ENCODE data around the gene ST3GAL6. TPM values are rescaled to one million over a fixed set of nuclear protein-coding genes. Genes with fewer than 3 reads are reported as not detected.

The ST3GAL6 gene
- total and polyA plus RNA-seq, 2 donors (not counting 1 experiment from before 2014, with no cell fraction given): 0.58 TPM; not detected in 1

- Mint-ChIP-seq H3K27me3 (peaks cover 4% of the 10 kb centered on the region), H3K27ac (no peak overlapping the region), H3K9me3 (ENCODE audit: insufficient read depth) (no peaks in the 10 kb centered on the region), H3K4me3 (no peak overlapping the region), H3K4me1 (peaks cover 2% of the 10 kb centered on the region)
- Histone ChIP-seq H3K4me3 (ENCODE audit: control extremely low read depth in 1 of 5, extremely low read depth in 1 of 5, insufficient read depth in 1 of 5, low read depth in 2 of 5, low read length in 4 of 5) (no peak overlapping the region), H4K20me1 (ENCODE audit: control insufficient read depth, insufficient read depth, low read length, poor library complexity, severe bottlenecking) (no peaks in the 10 kb centered on the region), H3K36me3 (replicated peaks in 1 of 2; ENCODE audit: control extremely low read depth in 1 of 2, control insufficient read depth in 1 of 2, extremely low read depth in 1 of 2, insufficient read depth in 2 of 2, low read length in 1 of 2) (no peaks in the 10 kb centered on the region), H3K27me3 (replicated peaks in 1 of 4; ENCODE audit: control extremely low read depth in 1 of 4, control insufficient read depth in 3 of 4, insufficient read depth in 4 of 4, low read length in 3 of 4) (no peaks in the 10 kb centered on the region), H2AFZ (ENCODE audit: insufficient read depth, low read depth, low read length, poor library complexity, severe bottlenecking) (no peak overlapping the region), H3K9me3 (ENCODE audit: control extremely low read depth in 1 of 3, control insufficient read depth in 2 of 3, insufficient read depth in 1 of 3, low read length in 2 of 3) (no peaks in the 10 kb centered on the region), H3K27ac (ENCODE audit: low read length in 2 of 2) (no peak overlapping the region), H3K9ac (ENCODE audit: low read length) (no peak overlapping the region), H3K4me2 (replicated peaks; ENCODE audit: low read depth, low read length, poor library complexity, severe bottlenecking) (no peak overlapping the region), H3K79me2 (ENCODE audit: control insufficient read depth, insufficient read depth, low read length) (no peaks in the 10 kb centered on the region), H3K4me1 (ENCODE audit: control insufficient read depth in 2 of 2, insufficient read depth in 2 of 2, low read length in 2 of 2) (no peaks in the 10 kb centered on the region)
- TF ChIP-seq EZH2 (IDR thresholded peaks at IDR 0.05; ENCODE audit: borderline replicate concordance, insufficient read depth, low read depth, low read length, poor library complexity, severe bottlenecking) (no peak), CTCF (IDR thresholded peaks at IDR 0.05) (no peak)
- ATAC-seq (ENCODE audit: low read depth): no peak
- intact Hi-C loops (cut with micrococcal nuclease): no loop called here
- no peak for DNase-seq
- 100% methylated on average over 1 of the region's 2 CpGs for WGBS (ENCODE audit: insufficient coverage)
- ChIA-PET POLR2A (no interaction called here), CTCF (no interaction called here)
Measured at GRCh38 chr3:98768961-98769360, 5.8 kb downstream of the ST3GAL6 start.

DNA sequence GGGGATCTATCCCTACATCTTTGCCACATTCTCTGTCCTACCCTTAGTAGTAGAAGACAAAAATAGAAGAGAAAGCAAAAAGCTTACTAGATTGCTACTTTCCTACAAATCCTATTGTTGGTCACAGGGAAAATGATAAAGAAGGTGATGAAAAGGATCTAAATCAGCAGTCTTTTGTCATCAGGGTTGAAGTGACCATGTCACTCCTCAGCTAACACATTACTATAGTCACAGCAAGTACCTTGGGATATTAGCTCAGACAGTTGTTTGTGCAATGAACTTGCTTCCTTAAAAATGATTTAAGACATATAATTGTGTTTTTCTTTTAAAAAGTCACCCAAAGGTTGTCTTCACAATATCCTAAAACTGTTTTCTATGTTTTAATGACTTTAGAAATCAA, 6.3 kb downstream of the ST3GAL6 start:
- H3K9me3 ChIP-seq (ENCODE audit: control extremely low read depth in 1 of 3, control insufficient read depth in 2 of 3, insufficient read depth in 1 of 3, low read length in 2 of 3): no peaks in the 10 kb centered on the region
- H2AFZ ChIP-seq (ENCODE audit: insufficient read depth, low read depth, low read length, poor library complexity, severe bottlenecking): no peak overlapping the region
- no peak for DNase-seq
- H3K27ac Mint-ChIP-seq: no peak overlapping the region
- no peak overlapping the region for H3K27ac ChIP-seq (ENCODE audit: low read length in 2 of 2)
- intact Hi-C loops (cut with micrococcal nuclease): no loop called here
- H3K27me3 Mint-ChIP-seq: peaks cover 4% of the 10 kb centered on the region
- H4K20me1 ChIP-seq (ENCODE audit: control insufficient read depth, insufficient read depth, low read length, poor library complexity, severe bottlenecking): no peaks in the 10 kb centered on the region
- no peak overlapping the region for H3K4me3 ChIP-seq (ENCODE audit: control extremely low read depth in 1 of 5, extremely low read depth in 1 of 5, insufficient read depth in 1 of 5, low read depth in 2 of 5, low read length in 4 of 5)
- no peaks in the 10 kb centered on the region for H3K27me3 ChIP-seq (replicated peaks in 1 of 4; ENCODE audit: control extremely low read depth in 1 of 4, control insufficient read depth in 3 of 4, insufficient read depth in 4 of 4, low read length in 3 of 4)
- ChIA-PET CTCF (no interaction called here), POLR2A (no interaction called here)
- TF ChIP-seq EZH2 (IDR thresholded peaks at IDR 0.05; ENCODE audit: borderline replicate concordance, insufficient read depth, low read depth, low read length, poor library complexity, severe bottlenecking) (no peak), CTCF (IDR thresholded peaks at IDR 0.05) (no peak)
- no peak for ATAC-seq (ENCODE audit: low read depth)
- H3K79me2 ChIP-seq (ENCODE audit: control insufficient read depth, insufficient read depth, low read length): no peaks in the 10 kb centered on the region
- no peaks in the 10 kb centered on the region for H3K9me3 Mint-ChIP-seq (ENCODE audit: insufficient read depth)
- H3K4me3 Mint-ChIP-seq: no peak overlapping the region
- H3K4me1 ChIP-seq (ENCODE audit: control insufficient read depth in 2 of 2, insufficient read depth in 2 of 2, low read length in 2 of 2): no peaks in the 10 kb centered on the region
- no peaks in the 10 kb centered on the region for H3K36me3 ChIP-seq (replicated peaks in 1 of 2; ENCODE audit: control extremely low read depth in 1 of 2, control insufficient read depth in 1 of 2, extremely low read depth in 1 of 2, insufficient read depth in 2 of 2, low read length in 1 of 2)
- H3K9ac ChIP-seq (ENCODE audit: low read length): no peak overlapping the region
- H3K4me1 Mint-ChIP-seq: peaks cover under 1% of the 10 kb centered on the region
- no peak overlapping the region for H3K4me2 ChIP-seq (replicated peaks; ENCODE audit: low read depth, low read length, poor library complexity, severe bottlenecking)
